ENCODE data around the gene GABRR3. TPM values are rescaled to one million over a fixed set of nuclear protein-coding genes. Genes with fewer than 3 reads are reported as not detected.

The GABRR3 gene
- total RNA-seq, 1 experiment from 2014 or later = not detected

- DNase-seq (ENCODE audit: low read depth) = no peak
- in situ Hi-C loops (cut with HindIII; ENCODE audit: low pct_unique_long_range_greater_than_20kb, low sequenced_read_pairs) = no loop called here
Observed at GRCh38 chr3:97942801-97943546, 92.1 kb downstream of the GABRR3 start.

GRCh38 chr3:97940034-97940433 lies 95.1 kb downstream of the GABRR3 start:
- in situ Hi-C loops (cut with HindIII; ENCODE audit: low pct_unique_long_range_greater_than_20kb, low sequenced_read_pairs) = no loop called here
- no peak for DNase-seq (ENCODE audit: low read depth)

DNA sequence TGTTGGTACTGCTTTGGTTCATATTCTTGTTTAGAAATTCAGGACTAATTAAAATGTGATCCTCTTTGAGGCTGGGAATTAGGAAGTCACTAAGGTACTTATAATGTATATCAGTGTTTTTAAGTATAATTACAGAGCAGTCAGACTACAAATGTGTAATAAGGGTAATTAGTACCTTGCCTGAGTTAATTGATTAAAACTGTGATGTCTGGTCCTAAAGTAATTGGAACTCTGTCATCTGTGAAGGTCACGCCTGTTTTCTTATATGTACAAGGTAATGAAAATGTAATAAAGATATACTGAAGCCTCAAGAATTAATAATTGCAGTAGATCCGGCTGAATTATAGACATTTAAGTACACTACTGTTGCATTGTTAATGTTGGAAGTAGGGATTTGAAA lies 95.7 kb downstream of the GABRR3 start:
- no peak for DNase-seq (ENCODE audit: low read depth)
- in situ Hi-C loops (cut with HindIII; ENCODE audit: low pct_unique_long_range_greater_than_20kb, low sequenced_read_pairs) = no loop called here

- DNase-seq (ENCODE audit: low read depth) = no peak
- in situ Hi-C loops (cut with HindIII; ENCODE audit: low pct_unique_long_range_greater_than_20kb, low sequenced_read_pairs) = no loop called here
Observed at GRCh38 chr3:97938444-97938843, 96.7 kb downstream of the GABRR3 start.

- in situ Hi-C loops (cut with HindIII; ENCODE audit: low pct_unique_long_range_greater_than_20kb, low sequenced_read_pairs) = no loop called here
- DNase-seq (ENCODE audit: low read depth) = no peak
Observed at GRCh38 chr3:97937205-97937604, 97.9 kb downstream of the GABRR3 start.

GRCh38 chr3:97935842-97936241 lies 99.3 kb downstream of the GABRR3 start:
- DNase-seq (ENCODE audit: low read depth) = no peak
- in situ Hi-C loops (cut with HindIII; ENCODE audit: low pct_unique_long_range_greater_than_20kb, low sequenced_read_pairs) = no loop called here

Other genes starting within 250 kb of the GABRR3 start
- 2.0 and 3.2 TPM in 2 replicates for gene CRYBG3, start 213.3 kb downstream of the GABRR3 start, total RNA-seq (2014; rRNA removed; shearing (Covaris generic); ENCODE audit: low replicate concordance)
- gene RIOX2, start 62.9 kb downstream of the GABRR3 start, total RNA-seq (2014; rRNA removed; shearing (Covaris generic); ENCODE audit: low replicate concordance) = 13.6 and 24.1 TPM in 2 replicates
- gene OR5AC2, start 51.9 kb upstream of the GABRR3 start, total RNA-seq (2014; rRNA removed; shearing (Covaris generic); ENCODE audit: low replicate concordance) = not detected in 2 replicates
- not detected in 2 replicates for gene OR5H1, start 95.4 kb upstream of the GABRR3 start, total RNA-seq (2014; rRNA removed; shearing (Covaris generic); ENCODE audit: low replicate concordance)
- not detected in 2 replicates for gene OR5H14, start 112.2 kb upstream of the GABRR3 start, total RNA-seq (2014; rRNA removed; shearing (Covaris generic); ENCODE audit: low replicate concordance)
- not detected in 2 replicates for gene OR5H15, start 131.4 kb upstream of the GABRR3 start, total RNA-seq (2014; rRNA removed; shearing (Covaris generic); ENCODE audit: low replicate concordance)
- not detected in 2 replicates for gene OR5H6, start 228.9 kb upstream of the GABRR3 start, total RNA-seq (2014; rRNA removed; shearing (Covaris generic); ENCODE audit: low replicate concordance)
- not detected in 2 replicates for gene OR5H2, start 247.2 kb upstream of the GABRR3 start, total RNA-seq (2014; rRNA removed; shearing (Covaris generic); ENCODE audit: low replicate concordance)